Tibial artery (tissue), 4 donors: ENCODE data around the gene MKRN2.
A peak's percentile ranks its signal among the peaks of the same experiment; 100 is the strongest.

Source experiments
- DNase-seq, 2 donors: peaks; one replicate each; pipeline ENCODE4 v3.0.0-alpha.2; 2019
- H3K27ac ChIP-seq, 2 donors: fragments of 200-600 bp; sonication (generic) in 1 of 2; 1 replicate in 1 of 2; 2 replicates in 1 of 2; pipeline ENCODE4 v1.5.1; 2018 to 2019; ENCODE audit warnings: mild to moderate bottlenecking in 1 of 2
- H3K27me3 ChIP-seq, 2 donors: fragments of 200-600 bp; sonication (generic) in 1 of 2; one replicate each; pipeline versions ENCODE4 v1.5.1 to v1.6.0; 2016 to 2019
- H3K36me3 ChIP-seq, 3 donors: fragments of 200-600 bp; sonication (generic) in 2 of 3; one replicate each; pipeline ENCODE4 v1.5.1; 2016 to 2019; ENCODE audit warnings: mild to moderate bottlenecking in 2 of 3
- H3K4me1 ChIP-seq, 4 donors: fragments of 200-600 bp; sonication (generic) in 2 of 4; 1 replicate in 3 of 4; 2 replicates in 1 of 4; pipeline ENCODE4 v1.5.1; 2016 to 2019
- H3K4me3 ChIP-seq, 2 donors: fragments of 200-600 bp; sonication (generic) in 1 of 2; 1 replicate in 1 of 2; 2 replicates in 1 of 2; pipeline ENCODE4 v1.5.1; 2018 to 2019; ENCODE audit warnings: mild to moderate bottlenecking in 2 of 2
- H3K9me3 ChIP-seq, 3 donors: fragments of 200-600 bp; sonication (generic) in 1 of 3; one replicate each; pipeline ENCODE4 v1.5.1; 2016 to 2019
- CTCF ChIP-seq, 2 experiments: fragments of 200-600 bp in 1 of 2; fragments of 450-650 bp in 1 of 2; IDR thresholded peaks; one replicate each; pipeline ENCODE4 v1.5.1; 2017 to 2019; ENCODE audit warnings: antibody characterized with exemption in 2 of 2, mild to moderate bottlenecking in 1 of 2, moderate library complexity in 1 of 2
- intact Hi-C: fragments of 100-400 bp; cut with DNase I; formaldehyde crosslinking; loops from one replicate; pipeline ENCODE4 v1.15.0; 2023; ENCODE audit warnings: low total_unique reads

MKRN2 gene

GRCh38 chr3:12598890-12599289 is 42.0 kb downstream of the MKRN2 start:
- DNase-seq = no peak
- H3K27me3 ChIP-seq = no peaks in the 10 kb centered on the region
- no peak for TF ChIP-seq CTCF (IDR thresholded peaks at IDR 0.05)
- intact Hi-C loops = no loop called here
- peaks cover 41 to 86% (median 77%) of the 10 kb centered on the region in 3 donors for H3K36me3 ChIP-seq
- peaks cover 0 to 45% (median 13%) of the 10 kb centered on the region in 4 donors for H3K4me1 ChIP-seq
- no peak overlapping the region for H3K4me3 ChIP-seq
- no peaks in the 10 kb centered on the region for H3K9me3 ChIP-seq
- peak overlapping the region; percentile 16 to 41 for H3K27ac ChIP-seq

- DNase-seq = no peak
- no peaks in the 10 kb centered on the region for H3K27me3 ChIP-seq
- H3K27ac ChIP-seq = peak overlapping the region; percentile 2 to 41
- no peak overlapping the region for H3K4me3 ChIP-seq
- H3K4me1 ChIP-seq = peaks cover 0 to 45% (median 13%) of the 10 kb centered on the region in 4 donors
- no peaks in the 10 kb centered on the region for H3K9me3 ChIP-seq
- H3K36me3 ChIP-seq = peaks cover 50 to 86% (median 77%) of the 10 kb centered on the region in 3 donors
- TF ChIP-seq CTCF (IDR thresholded peaks at IDR 0.05) = peak; percentile 30 to 33
- intact Hi-C loops = no loop called here
These were observed 44.2 kb downstream of the MKRN2 start for GRCh38 chr3:12601072-12601471.

GRCh38 chr3:12603969-12604368 is 47.1 kb downstream of the MKRN2 start:
- no peak for DNase-seq
- Histone ChIP-seq H3K9me3 (no peaks in the 10 kb centered on the region), H3K4me1 (peaks cover 0 to 30% (median 10%) of the 10 kb centered on the region in 4 donors), H3K27ac (no peak overlapping the region), H3K27me3 (no peaks in the 10 kb centered on the region), H3K36me3 (peaks cover 59 to 86% (median 80%) of the 10 kb centered on the region in 3 donors), H3K4me3 (no peak overlapping the region)
- no peak for TF ChIP-seq CTCF (IDR thresholded peaks at IDR 0.05)
- intact Hi-C loops = no loop called here

GRCh38 chr3:12608376-12608775 is 51.5 kb downstream of the MKRN2 start:
- Histone ChIP-seq H3K9me3 (no peaks in the 10 kb centered on the region), H3K4me3 (no peak overlapping the region), H3K27me3 (no peaks in the 10 kb centered on the region), H3K4me1 (peaks cover 0 to 7% (median 4%) of the 10 kb centered on the region in 4 donors), H3K27ac (no peak overlapping the region), H3K36me3 (peaks cover 59 to 90% (median 72%) of the 10 kb centered on the region in 3 donors)
- intact Hi-C loops = loop anchor here (5.0 kb wide), 1 partner anchor 114 kb away; no protein-coding TSS in a partner anchor
- TF ChIP-seq CTCF (IDR thresholded peaks at IDR 0.05) = no peak
- no peak for DNase-seq

GRCh38 chr3:12611117-12611516 is 54.2 kb downstream of the MKRN2 start:
- no peak overlapping the region for H3K27ac ChIP-seq
- intact Hi-C loops = no loop called here
- no peak for DNase-seq
- H3K4me1 ChIP-seq = peaks cover 0 to 14% (median 6%) of the 10 kb centered on the region in 4 donors
- H3K36me3 ChIP-seq = peaks cover 33 to 79% (median 54%) of the 10 kb centered on the region in 3 donors
- H3K9me3 ChIP-seq = no peaks in the 10 kb centered on the region
- TF ChIP-seq CTCF (IDR thresholded peaks at IDR 0.05) = no peak
- H3K27me3 ChIP-seq = no peaks in the 10 kb centered on the region
- H3K4me3 ChIP-seq = no peak overlapping the region
